HEK293 (cell line): Measurements from ENCODE around the gene PARP8.

Experiments
- ELK4 ChIP-seq: IDR thresholded peaks from 2 replicates; pipeline ENCODE4 v1.6.1; 2011; ENCODE audit warnings: mild to moderate bottlenecking, low read depth, low read length, borderline replicate concordance
- HOXC10 ChIP-seq: sonication (generic); formaldehyde crosslinking; IDR thresholded peaks from 2 replicates; pipeline ENCODE4 v1.8.1; 2023; ENCODE audit warnings: mild to moderate bottlenecking, missing genetic modification reagents
- IKZF3 ChIP-seq: fragments of 450-650 bp; IDR thresholded peaks from 2 replicates; pipeline ENCODE4 v1.5.0; 2018; ENCODE audit warnings: missing biosample characterization, mild to moderate bottlenecking, missing genetic modification characterization, moderate library complexity
- KLF10 ChIP-seq: fragments of 450-650 bp; IDR thresholded peaks from 2 replicates; pipeline ENCODE4 v1.5.1; 2018; ENCODE audit warnings: missing biosample characterization, mild to moderate bottlenecking, missing genetic modification characterization
- OSR2 ChIP-seq: fragments of 450-650 bp; formaldehyde crosslinking; IDR thresholded peaks from 2 replicates; pipeline ENCODE4 v1.5.1; 2016; ENCODE audit warnings: missing biosample characterization, missing genetic modification characterization
- SP2 ChIP-seq: fragments of 450-650 bp; formaldehyde crosslinking; IDR thresholded peaks from 2 replicates; pipeline ENCODE4 v1.5.1; 2016; ENCODE audit warnings: missing biosample characterization, missing genetic modification characterization
- SP7 ChIP-seq: fragments of 450-650 bp; formaldehyde crosslinking; IDR thresholded peaks from 2 replicates; pipeline ENCODE4 v1.5.1; 2016; ENCODE audit warnings: missing biosample characterization, missing genetic modification characterization
- YY2 ChIP-seq: fragments of 450-650 bp; formaldehyde crosslinking; IDR thresholded peaks from 2 replicates; pipeline ENCODE4 v1.5.1; 2016; ENCODE audit warnings: missing biosample characterization, missing genetic modification characterization
- ZBTB17 ChIP-seq: fragments of 450-650 bp; formaldehyde crosslinking; IDR thresholded peaks from 2 replicates; pipeline ENCODE4 v1.5.1; 2016; ENCODE audit warnings: missing biosample characterization, missing genetic modification characterization
- ZBTB20 ChIP-seq: fragments of 450-650 bp; formaldehyde crosslinking; IDR thresholded peaks from 2 replicates; pipeline ENCODE4 v1.5.1; 2016; ENCODE audit warnings: missing biosample characterization, missing genetic modification characterization
- ZBTB7A ChIP-seq: fragments of 450-650 bp; formaldehyde crosslinking; IDR thresholded peaks from 2 replicates; pipeline ENCODE4 v1.5.1; 2016; ENCODE audit warnings: low read depth, missing biosample characterization, missing genetic modification characterization
- ZFP3 ChIP-seq: fragments of 450-650 bp; formaldehyde crosslinking; IDR thresholded peaks from 2 replicates; pipeline ENCODE4 v1.5.1; 2016; ENCODE audit warnings: low read depth, missing biosample characterization, missing genetic modification characterization
- ZFP69B ChIP-seq: fragments of 450-650 bp; formaldehyde crosslinking; IDR thresholded peaks from 2 replicates; pipeline ENCODE4 v1.5.1; 2016; ENCODE audit warnings: missing biosample characterization, missing genetic modification characterization
- ZIC2 ChIP-seq: fragments of 450-650 bp; formaldehyde crosslinking; IDR thresholded peaks from 2 replicates; pipeline ENCODE4 v1.5.1; 2016; ENCODE audit warnings: missing biosample characterization, missing genetic modification characterization
- ZNF10 ChIP-seq: fragments of 450-650 bp; formaldehyde crosslinking; IDR thresholded peaks from 2 replicates; pipeline ENCODE4 v1.5.1; 2017; ENCODE audit warnings: missing biosample characterization, missing genetic modification characterization
- ZNF132 ChIP-seq: fragments of 450-650 bp; formaldehyde crosslinking; IDR thresholded peaks from 2 replicates; pipeline ENCODE4 v1.5.1; 2017; ENCODE audit warnings: missing biosample characterization, missing genetic modification characterization, borderline replicate concordance
- ZNF155 ChIP-seq: fragments of 450-650 bp; formaldehyde crosslinking; IDR thresholded peaks from 2 replicates; pipeline ENCODE4 v1.5.1; 2016; ENCODE audit warnings: missing biosample characterization, missing genetic modification characterization
- ZNF2 ChIP-seq: fragments of 450-650 bp; formaldehyde crosslinking; IDR thresholded peaks from 2 replicates; pipeline ENCODE4 v1.5.1; 2016; ENCODE audit warnings: missing biosample characterization, missing genetic modification characterization
- ZNF362 ChIP-seq: fragments of 450-650 bp; formaldehyde crosslinking; IDR thresholded peaks from 2 replicates; pipeline ENCODE4 v1.5.1; 2016; ENCODE audit warnings: missing biosample characterization, missing genetic modification characterization
- ZNF501 ChIP-seq: fragments of 450-650 bp; formaldehyde crosslinking; IDR thresholded peaks from 2 replicates; pipeline ENCODE4 v1.5.1; 2016; ENCODE audit warnings: missing biosample characterization, missing genetic modification characterization
- ZNF514 ChIP-seq: fragments of 450-650 bp; formaldehyde crosslinking; IDR thresholded peaks from 2 replicates; pipeline ENCODE4 v1.5.1; 2016; ENCODE audit warnings: missing biosample characterization, missing genetic modification characterization
- ZNF521 ChIP-seq: fragments of 450-650 bp; formaldehyde crosslinking; IDR thresholded peaks from 2 replicates; pipeline ENCODE4 v1.5.1; 2017; ENCODE audit warnings: missing biosample characterization, mild to moderate bottlenecking, missing genetic modification characterization
- ZNF530 ChIP-seq: fragments of 450-650 bp; formaldehyde crosslinking; IDR thresholded peaks from 2 replicates; pipeline ENCODE4 v1.5.1; 2016; ENCODE audit warnings: low read depth, missing biosample characterization, missing genetic modification characterization
- ZNF561 ChIP-seq: fragments of 450-650 bp; IDR thresholded peaks from 2 replicates; pipeline ENCODE4 v1.5.1; 2018; ENCODE audit warnings: missing biosample characterization, missing genetic modification characterization, borderline replicate concordance
- ZNF600 ChIP-seq: fragments of 450-650 bp; formaldehyde crosslinking; IDR thresholded peaks from 2 replicates; pipeline ENCODE4 v1.5.1; 2016; ENCODE audit warnings: missing biosample characterization, missing genetic modification characterization
- ZNF707 ChIP-seq: fragments of 450-650 bp; formaldehyde crosslinking; IDR thresholded peaks from 2 replicates; pipeline ENCODE4 v1.5.1; 2016; ENCODE audit warnings: missing biosample characterization, missing genetic modification characterization
- ZSCAN5A ChIP-seq: fragments of 450-650 bp; formaldehyde crosslinking; IDR thresholded peaks from 2 replicates; pipeline ENCODE4 v1.5.1; 2016; ENCODE audit warnings: missing biosample characterization, missing genetic modification characterization
- TF ChIP-seq, protein P1 (sequence below): fragments of 450-650 bp; formaldehyde crosslinking; IDR thresholded peaks from 2 replicates; pipeline ENCODE4 v1.5.1; 2016; ENCODE audit warnings: missing biosample characterization, missing genetic modification characterization
- TF ChIP-seq, protein P2 (sequence below): fragments of 450-650 bp; formaldehyde crosslinking; IDR thresholded peaks from 2 replicates; pipeline ENCODE4 v1.5.1; 2017; ENCODE audit warnings: missing biosample characterization, mild to moderate bottlenecking, missing genetic modification characterization, moderate library complexity
- TF ChIP-seq, protein P3 (sequence below): fragments of 450-650 bp; formaldehyde crosslinking; IDR thresholded peaks from 2 replicates; pipeline ENCODE4 v1.5.1; 2016; ENCODE audit warnings: missing biosample characterization, missing genetic modification characterization
- TF ChIP-seq, protein P4 (sequence below): fragments of 450-650 bp; formaldehyde crosslinking; IDR thresholded peaks from 2 replicates; pipeline ENCODE4 v1.5.1; 2016; ENCODE audit warnings: missing biosample characterization, missing genetic modification characterization

The PARP8 gene

GRCh38 chr5:50667023-50667652, 701 bp downstream of the PARP8 start (continued):
- TF ChIP-seq ZNF362 (tag by site-specific recombination) (no peak), ZBTB17 (tag by site-specific recombination) (no peak), KLF10 (no peak), ZNF561 (tag by site-specific recombination) (no peak), SP7 (peak; percentile 29; the same call in 1 of the 2 replicates), ZNF155 (no peak), ZIC2 (tag by site-specific recombination) (peak; percentile 73), ZNF501 (peak; percentile 51; the same call in 1 of the 2 replicates), ZFP3 (tag by site-specific recombination) (no peak), ZBTB20 (tag by site-specific recombination) (peak; percentile 76), ZNF10 (tag by site-specific recombination) (0 out of 2 replicates have a peak, but pooled peaks have one; percentile 25), SP2 (tag by site-specific recombination) (0 out of 2 replicates have a peak, but pooled peaks have one; percentile 8), ELK4 (no peak), ZSCAN5A (tag by site-specific recombination) (0 out of 2 replicates have a peak, but pooled peaks have one; percentile 17), ZNF132 (tag by site-specific recombination) (no peak), ZBTB7A (tag by site-specific recombination) (no peak), HOXC10 (no peak), ZNF707 (tag by site-specific recombination) (no peak), IKZF3 (tag by site-specific recombination) (peak; percentile 51; the same call in 1 of the 2 replicates), ZNF2 (tag by site-specific recombination) (0 out of 2 replicates have a peak, but pooled peaks have one; percentile 16), ZNF600 (tag by site-specific recombination) (peak; percentile 85), OSR2 (tag by site-specific recombination) (no peak), ZNF514 (tag by site-specific recombination) (no peak), YY2 (tag by site-specific recombination) (peak; percentile 47; the same call in 1 of the 2 replicates), ZNF521 (tag by site-specific recombination) (no peak), ZNF530 (tag by site-specific recombination) (no peak), ZFP69B (no peak)
- TF ChIP-seq, protein P1, sequence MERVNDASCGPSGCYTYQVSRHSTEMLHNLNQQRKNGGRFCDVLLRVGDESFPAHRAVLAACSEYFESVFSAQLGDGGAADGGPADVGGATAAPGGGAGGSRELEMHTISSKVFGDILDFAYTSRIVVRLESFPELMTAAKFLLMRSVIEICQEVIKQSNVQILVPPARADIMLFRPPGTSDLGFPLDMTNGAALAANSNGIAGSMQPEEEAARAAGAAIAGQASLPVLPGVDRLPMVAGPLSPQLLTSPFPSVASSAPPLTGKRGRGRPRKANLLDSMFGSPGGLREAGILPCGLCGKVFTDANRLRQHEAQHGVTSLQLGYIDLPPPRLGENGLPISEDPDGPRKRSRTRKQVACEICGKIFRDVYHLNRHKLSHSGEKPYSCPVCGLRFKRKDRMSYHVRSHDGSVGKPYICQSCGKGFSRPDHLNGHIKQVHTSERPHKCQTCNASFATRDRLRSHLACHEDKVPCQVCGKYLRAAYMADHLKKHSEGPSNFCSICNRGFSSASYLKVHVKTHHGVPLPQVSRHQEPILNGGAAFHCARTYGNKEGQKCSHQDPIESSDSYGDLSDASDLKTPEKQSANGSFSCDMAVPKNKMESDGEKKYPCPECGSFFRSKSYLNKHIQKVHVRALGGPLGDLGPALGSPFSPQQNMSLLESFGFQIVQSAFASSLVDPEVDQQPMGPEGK: peak; percentile 59; the same call in 1 of the 2 replicates
- TF ChIP-seq, protein P2, sequence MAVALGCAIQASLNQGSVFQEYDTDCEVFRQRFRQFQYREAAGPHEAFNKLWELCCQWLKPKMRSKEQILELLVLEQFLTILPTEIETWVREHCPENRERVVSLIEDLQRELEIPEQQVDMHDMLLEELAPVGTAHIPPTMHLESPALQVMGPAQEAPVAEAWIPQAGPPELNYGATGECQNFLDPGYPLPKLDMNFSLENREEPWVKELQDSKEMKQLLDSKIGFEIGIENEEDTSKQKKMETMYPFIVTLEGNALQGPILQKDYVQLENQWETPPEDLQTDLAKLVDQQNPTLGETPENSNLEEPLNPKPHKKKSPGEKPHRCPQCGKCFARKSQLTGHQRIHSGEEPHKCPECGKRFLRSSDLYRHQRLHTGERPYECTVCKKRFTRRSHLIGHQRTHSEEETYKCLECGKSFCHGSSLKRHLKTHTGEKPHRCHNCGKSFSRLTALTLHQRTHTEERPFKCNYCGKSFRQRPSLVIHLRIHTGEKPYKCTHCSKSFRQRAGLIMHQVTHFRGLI (tag by site-specific recombination): peak; percentile 38; the same call in 1 of the 2 replicates
- TF ChIP-seq, protein P3, sequence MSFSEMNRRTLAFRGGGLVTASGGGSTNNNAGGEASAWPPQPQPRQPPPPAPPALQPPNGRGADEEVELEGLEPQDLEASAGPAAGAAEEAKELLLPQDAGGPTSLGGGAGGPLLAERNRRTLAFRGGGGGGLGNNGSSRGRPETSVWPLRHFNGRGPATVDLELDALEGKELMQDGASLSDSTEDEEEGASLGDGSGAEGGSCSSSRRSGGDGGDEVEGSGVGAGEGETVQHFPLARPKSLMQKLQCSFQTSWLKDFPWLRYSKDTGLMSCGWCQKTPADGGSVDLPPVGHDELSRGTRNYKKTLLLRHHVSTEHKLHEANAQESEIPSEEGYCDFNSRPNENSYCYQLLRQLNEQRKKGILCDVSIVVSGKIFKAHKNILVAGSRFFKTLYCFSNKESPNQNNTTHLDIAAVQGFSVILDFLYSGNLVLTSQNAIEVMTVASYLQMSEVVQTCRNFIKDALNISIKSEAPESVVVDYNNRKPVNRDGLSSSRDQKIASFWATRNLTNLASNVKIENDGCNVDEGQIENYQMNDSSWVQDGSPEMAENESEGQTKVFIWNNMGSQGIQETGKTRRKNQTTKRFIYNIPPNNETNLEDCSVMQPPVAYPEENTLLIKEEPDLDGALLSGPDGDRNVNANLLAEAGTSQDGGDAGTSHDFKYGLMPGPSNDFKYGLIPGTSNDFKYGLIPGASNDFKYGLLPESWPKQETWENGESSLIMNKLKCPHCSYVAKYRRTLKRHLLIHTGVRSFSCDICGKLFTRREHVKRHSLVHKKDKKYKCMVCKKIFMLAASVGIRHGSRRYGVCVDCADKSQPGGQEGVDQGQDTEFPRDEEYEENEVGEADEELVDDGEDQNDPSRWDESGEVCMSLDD: peak; percentile 52; the same call in 1 of the 2 replicates
- TF ChIP-seq, protein P4, sequence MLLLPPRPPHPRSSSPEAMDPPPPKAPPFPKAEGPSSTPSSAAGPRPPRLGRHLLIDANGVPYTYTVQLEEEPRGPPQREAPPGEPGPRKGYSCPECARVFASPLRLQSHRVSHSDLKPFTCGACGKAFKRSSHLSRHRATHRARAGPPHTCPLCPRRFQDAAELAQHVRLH: peak; percentile 19; the same call in 1 of the 2 replicates
